HG02973 (cell line): ENCODE data around the gene CEP170B.
"Not testable (repeated sequence)": the region's sequence is repeated elsewhere in the genome, so short reads cannot be mapped to it uniquely, and the experiment has no call there.

ENCODE experiments used
- ATAC-seq: cut with Tn5 transposase; IDR thresholded peaks from one replicate; pipeline ENCODE4 v1.9.1; 2021; ENCODE audit warnings: moderate library complexity; ENCODE audit not compliant: unreplicated experiment

Gene CEP170B

DNA sequence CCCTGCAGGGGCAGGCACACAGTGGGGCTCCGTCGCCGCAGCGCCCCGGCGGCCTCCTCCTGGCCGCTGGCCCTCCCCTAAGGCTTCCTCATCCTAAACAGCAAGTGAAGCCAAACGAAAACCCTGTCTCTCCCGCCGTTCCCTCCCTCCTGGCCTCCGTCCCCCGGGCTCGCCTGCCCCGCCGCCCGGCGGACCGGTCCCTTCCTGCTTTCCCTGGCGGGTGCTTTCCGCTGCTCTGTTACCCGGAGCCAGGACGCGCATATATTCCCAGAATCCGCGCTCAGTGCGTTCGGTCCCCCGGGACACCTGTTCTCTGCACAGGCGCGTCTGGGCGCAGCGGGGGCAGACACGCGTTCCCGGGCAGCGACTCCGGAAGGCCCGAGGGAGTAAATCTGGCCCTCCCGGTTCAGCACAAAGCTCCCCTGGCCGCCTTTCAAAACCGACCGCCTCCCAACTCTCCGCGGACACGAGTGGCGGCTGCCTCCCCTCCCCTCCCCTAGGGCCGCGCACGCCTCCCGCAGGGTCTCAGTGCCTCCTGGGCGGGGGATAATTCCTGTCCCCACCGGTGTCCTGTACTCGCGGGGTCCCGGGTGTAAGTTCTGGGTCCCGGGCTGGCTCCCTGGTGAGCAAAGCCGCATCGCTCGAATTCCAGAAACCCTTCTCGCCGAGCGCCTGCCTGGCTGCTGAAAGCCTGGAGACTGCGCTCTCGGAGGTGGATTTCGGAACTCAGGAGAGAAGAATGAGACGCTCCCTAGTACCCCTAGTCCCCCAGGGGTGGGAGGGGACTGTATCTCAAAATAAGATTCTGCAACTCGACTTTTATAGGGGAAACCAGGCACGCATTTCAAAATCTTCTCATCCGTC lies 21.4 kb upstream of the CEP170B start:
- no peak for ATAC-seq

DNA sequence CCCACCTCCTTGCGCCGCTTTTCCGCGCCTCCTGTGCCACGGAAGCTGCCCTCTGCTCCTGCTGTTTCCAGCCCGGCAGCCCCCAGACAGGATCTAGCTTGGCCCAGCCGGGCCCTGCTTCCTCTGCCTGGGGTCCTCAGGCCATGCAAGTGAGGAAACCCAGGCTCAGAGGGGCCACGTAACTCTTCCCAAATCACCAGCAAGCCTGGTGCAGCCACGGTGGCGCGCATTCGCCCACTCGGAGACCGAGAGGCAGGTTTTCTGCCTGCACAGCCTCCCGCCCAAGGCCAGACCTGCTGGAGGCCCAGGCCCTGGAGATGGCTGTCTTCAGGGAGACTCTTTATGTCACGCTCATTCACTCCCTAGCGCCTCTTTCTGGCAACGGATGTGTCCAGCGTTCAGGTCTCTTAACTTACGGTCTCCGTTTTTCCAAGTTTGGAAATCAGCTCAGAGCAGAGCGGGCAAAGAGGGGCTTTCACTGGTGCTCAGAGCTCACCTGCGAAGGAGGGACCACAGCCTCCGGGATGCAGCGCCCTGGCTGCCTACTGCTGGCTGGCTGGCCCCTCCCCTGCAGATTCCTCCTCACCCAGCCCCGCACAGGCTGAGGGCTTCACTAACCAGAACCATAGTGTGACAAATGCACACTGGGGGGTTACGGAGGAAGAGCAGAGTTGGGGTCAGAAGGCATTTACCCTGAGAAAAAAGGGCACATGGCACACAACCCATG lies 20.6 kb upstream of the CEP170B start:
- no peak for ATAC-seq

DNA sequence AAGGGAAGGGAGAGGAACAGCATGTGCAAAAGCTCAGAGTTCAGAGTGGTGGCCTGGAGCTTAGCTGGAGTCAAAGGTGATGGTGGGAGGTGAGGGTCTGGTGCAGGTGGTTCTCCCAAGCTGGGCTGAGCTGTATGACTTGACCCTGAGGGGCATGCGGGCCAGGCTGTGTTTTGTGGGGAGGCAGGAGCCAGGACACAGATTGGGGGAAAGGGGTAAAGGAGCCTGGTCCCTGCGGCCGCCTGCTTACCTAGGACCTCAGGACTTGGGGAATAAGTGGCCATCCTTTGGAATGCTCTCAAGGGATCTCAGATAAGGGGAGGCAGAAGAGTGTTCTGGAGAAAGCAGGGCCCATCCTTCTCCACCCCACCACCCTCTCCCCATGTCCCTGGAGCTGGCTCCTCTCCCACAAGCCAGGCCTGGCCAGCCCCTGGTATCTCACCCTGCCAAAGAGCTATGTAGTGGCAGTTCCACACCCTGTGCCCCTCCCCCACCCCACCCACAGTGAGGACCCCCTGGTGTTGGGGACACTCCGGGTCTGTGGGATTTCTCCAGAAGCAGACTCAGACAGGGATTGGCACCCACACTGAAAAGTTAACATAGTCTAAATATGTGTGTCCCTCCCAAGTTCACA lies 19.9 kb upstream of the CEP170B start:
- ATAC-seq: no peak

DNA sequence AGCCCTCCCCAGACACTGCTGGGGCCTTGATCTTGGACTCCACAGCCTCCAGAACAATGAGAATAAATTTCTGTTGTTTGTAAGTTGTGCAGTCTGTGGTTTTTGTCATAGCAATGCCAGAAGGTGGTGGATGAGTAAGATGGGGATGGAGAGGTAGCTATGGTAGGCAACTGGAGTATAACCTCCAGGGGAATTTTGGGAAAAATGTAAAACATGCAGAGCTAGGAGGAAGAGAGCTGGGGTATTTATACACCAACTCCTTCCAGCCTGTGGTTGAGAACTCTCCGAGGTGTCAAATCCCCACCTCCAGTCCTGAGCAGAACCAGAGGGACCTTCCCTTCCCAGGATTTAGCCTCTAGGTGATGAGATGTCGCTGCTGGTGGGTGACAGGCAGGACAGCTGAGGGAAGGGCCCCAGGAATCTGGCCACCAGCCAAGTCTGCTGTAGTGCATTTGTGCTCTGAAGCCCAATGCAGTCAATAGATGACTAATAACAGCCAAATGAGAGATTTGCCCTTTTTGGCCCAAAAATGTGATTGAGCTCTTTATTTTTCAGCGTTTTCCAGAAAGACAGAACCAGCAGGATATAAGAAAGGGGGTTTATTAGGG lies 19.1 kb upstream of the CEP170B start:
- no peak for ATAC-seq

DNA sequence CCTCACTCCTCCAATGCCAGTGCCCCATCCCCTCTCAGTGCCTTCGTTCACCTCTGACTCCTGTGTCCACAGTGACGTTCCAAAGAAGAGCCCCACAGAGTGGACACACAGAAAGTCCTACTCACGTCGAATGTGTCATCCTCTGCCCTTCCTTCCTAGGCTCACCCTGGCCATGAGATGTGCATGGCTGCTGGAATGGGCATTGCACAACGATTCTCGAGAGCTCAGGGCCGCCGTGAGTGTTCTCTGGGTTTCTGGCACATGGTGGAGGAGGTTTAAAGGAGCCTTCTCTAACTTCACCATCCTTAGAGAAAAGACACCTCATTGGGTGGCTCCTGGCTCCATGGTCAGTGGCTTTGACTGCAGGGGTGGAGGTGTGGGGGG lies 12.8 kb upstream of the CEP170B start:
- no peak for ATAC-seq

DNA sequence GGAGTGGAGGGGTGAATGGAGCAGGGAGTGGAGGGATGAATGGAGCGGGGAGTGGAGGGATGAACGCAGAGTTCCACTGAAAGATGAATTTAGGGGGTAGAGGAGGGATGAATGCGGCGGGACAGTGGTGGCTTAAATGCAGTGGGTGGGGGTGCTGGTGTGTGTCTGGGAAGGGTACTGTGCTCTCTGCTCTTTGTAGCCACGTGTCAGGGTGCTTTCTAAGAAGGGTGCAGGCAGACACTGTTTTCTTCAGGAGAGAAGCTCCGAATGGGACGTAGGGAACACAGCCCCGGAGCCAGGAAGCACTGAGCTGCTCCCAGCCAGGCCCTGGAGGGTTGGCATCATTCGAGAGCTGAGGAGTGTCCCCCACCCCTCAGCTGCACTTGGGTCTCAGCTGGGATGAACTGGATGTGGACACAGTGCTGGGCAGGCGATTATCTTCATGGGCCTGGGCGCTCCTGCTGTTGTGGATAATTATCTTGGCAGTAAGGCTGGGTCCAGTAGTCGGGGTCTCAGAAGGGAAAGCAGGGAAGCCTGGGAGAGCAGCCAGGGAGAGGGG lies 9.5 kb upstream of the CEP170B start:
- no peak for ATAC-seq

DNA sequence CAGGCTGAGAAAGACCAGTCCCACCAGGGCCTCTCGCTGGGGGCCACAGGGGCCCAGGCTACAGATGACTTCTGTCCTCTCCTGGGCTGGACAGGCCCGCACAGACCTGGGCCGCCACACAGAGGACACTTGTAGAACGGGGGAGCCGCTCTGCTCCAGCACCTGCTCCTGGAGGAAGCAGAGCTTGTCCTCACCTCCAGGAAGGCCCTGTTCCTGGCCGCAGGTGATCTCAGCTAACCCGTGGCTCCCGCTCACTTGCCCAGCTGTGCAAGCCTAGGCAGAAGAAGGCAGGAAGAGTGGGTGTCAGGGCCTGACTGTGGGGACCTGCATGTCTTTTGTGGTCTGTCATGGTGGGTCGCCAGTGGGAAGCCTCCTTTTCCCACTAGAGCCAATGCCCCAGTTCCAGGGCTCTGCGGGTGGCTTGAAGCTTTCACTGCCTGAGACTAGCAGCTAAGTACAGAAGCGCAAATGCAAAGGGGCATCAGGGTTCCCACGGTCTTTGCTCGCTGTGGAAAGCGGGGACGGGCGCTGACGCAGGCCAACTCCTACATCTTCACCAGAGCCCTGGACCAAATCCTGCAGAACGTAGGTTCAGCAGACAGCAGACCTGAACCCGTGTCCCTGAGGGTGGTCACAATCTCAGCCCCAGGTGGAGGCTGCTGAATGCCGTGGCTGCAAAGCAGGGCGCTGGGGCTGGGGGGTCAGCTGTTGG lies 8.8 kb upstream of the CEP170B start:
- ATAC-seq: no peak

DNA sequence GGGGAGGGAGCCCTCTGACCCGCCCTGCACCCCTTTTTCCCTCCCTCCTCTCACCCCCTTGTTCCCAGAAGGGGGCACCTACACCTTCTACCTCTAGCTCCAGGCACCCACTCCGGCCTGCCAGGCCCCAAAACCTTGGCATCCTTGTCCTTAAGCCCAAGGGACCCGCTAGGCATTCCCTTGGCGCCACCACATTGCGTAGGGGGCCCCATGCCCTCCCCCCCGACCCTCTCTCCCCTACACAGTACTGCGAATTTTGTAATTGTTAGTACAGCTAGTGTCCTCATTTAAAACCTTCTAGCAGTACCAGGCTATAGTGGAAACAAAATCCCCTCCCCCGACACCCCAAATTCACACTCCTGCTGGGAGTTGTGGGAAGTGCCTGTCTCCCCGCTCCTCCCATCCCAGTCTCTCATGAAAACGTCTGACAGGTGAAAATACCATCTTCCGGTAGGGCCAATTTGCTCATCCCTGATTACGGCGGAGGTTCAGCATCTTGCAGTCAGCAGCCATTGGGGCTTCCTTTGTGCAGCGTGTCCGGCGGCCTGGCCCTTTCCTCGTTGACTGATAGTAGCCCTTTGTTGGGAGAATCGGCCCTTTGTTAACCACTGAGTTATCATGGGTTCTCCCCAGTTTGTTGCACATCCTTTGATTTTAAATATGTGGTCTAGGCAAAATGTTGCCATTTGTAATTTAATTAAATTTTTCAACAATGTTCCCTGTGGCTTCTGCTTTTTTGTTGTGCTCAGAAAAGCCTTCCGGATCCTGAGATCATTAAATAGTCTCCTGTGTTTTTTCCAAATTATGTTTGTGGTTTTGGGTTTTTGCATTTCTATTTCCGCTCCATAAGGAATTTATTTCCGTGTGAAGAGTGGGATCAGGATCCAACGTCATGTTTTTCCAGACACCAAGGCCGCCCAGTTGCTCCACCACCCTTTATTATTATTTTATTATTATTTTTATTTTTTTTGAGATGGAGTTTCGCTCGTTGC lies 7.9 kb upstream of the CEP170B start:
- no peak for ATAC-seq

DNA sequence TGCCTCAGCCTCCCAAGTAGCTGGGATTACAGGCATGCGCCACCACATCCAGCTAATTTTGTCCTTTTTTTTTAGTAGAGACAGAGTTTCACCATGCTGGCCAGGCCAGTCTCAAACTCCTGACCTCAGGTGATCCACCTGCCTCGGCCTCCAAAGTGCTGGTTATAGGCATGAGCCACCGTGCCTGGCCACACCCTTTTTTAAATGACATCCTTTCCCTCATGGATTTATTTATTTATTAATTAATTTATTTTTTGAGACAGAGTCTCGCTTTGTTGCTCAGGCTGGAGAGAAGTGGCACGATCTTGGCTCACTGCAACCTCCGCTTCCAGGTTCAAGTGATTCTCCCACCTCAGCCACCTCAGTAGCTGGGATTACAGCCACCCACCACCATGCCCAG lies 7.1 kb upstream of the CEP170B start:
- ATAC-seq: not testable (repeated sequence)

DNA sequence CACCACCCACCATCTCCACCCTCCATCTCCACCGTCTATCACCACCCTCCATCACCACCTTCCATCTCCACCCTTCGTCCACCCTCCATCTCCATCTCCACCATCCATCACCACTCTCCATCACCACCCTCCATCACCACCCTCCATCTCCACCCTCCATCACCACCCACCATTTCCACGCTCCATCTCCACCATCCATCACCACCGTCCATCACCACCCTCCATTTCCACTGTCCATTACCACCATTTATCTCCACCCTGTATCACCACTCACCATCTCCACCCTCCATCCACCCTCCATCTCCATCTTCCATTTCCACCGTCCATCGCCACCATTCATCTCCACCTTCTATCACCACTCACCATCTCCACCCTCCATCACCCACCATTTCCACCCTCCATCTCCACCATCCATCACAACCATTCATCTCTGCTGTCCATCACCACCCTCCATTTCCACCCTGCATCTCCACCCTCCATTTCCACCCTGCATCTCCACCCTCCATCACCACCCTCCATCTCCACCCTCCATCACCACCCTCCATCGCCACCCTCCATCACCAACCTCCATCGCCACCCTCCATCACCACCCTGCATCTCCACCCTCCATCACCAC lies 6.1 kb upstream of the CEP170B start:
- no peak for ATAC-seq

DNA sequence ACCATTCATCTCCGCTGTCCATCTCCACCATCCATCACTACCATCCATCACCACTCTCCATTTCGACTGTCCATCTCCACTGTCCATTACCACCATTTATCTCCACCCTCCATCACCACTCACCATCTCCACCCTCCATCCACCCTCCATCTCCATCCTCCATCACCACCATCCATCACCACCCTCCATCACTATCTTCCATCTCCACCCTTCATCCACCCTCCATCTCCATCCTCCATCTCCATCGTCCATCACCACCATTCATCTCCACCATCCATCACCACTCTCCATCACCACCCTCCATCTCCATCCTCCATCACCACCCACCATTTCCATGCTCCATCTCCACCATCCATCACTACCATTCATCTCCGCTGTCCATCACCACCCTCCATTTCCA lies 5.2 kb upstream of the CEP170B start:
- ATAC-seq: no peak

DNA sequence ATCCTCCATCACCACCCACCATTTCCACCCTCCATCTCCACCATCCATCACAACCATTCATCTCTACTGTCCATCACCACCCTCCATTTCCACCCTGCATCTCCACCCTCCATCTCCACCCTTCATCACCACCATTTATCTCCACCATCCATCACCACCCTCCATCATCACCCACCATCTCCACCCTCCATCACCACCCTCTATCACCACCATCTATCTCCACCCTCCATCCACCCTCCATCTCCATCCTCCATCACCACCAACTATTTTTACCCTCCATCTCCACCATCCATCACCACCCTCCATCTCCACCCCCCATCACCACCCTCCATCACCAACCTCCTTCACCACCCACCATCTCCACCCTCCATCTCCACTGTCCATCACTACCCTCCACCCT lies 4.7 kb upstream of the CEP170B start:
- ATAC-seq: no peak

DNA sequence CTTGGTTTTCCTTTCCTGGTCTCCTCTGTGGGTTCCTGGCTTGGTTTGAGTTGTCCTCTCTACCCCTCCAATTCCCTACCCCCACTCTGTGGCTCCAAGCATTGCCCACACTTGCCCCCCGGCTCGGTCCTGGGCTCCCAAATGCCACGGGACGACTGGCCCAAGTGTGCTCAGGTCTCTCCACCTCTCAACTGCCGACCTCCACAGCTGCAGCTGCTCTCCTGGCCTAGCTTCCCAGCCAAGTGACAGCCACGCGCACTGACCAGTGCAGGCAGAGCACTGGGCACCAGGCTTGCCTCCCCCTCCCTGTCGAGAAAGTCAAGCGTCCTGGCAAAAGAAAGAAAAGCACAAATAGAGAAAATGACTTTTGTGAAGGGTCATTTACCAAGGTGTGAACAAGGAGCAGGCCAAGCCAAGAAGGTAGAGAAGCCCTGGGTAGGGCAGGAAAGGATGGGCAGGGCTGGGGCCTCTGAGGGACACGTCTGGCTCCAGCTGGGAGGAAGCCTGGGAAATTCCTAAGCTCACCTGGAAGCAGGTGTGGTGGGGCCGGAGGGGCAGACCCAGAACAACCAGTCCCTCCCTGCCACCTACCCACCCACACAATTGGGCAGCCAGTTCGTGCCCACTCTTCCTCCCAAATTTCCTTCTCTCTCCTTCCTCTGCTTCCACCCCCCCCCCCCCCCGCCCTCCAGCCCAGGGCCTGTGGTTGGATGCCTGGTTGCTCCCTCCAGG lies 1.8 kb upstream of the CEP170B start:
- no peak for ATAC-seq

DNA sequence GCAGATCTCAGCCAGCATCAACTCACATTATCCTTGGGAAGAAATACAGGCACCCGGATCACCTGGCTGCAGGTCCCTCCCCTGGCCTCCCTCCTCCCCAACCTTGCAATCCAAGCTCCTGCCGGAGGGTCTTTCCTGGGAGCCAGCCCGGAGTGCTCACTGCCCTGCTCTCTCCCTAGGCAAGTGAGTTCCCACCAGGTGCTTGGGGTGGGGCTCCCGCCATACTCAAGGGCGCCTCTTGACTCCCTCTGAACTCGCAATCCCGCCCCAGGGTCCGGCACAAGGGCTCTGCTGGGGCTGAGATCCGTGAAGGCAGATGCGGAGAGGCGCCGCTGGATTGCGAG lies 1.2 kb upstream of the CEP170B start:
- ATAC-seq: no peak

DNA sequence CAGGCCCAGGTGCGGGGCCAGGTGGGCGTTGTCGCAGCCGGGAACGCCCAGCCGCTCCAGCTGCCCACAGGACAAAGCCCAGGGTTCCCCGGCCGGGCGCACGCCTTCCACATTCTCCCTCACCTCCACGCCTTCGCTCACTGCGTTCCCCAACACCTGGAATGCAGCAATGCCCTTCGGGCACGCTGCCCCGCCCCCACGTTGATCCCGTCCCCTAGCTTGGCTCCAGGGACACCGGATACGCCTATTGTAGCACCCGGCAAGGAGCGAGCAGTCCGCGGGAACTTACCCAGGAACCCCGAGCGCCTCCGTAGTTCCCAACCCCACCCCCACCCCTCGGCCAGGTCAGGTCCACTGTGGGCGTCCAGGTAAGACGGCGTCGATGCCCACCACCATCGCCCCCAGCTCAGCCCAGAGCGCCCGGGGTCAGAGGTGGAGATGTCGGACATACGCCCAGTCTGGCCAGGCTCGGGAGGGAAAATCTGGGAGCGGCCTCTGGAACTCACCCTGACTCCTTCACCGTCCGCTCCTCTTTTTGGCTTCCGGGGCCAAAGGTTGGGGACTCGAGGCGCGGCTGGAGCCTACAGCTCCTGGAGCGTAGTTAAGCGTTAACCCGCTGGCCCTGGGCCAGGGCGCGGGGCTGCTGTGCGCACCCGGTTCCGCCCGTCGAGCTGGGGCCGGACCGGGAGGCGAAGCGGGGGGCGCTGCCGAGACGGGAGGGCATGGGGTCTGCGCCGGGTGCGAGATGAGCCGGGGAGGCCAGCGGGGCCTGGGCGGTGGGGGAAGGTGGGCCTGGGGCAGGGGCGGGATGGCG lies 594 bp upstream of the CEP170B start:
- ATAC-seq: no peak

DNA sequence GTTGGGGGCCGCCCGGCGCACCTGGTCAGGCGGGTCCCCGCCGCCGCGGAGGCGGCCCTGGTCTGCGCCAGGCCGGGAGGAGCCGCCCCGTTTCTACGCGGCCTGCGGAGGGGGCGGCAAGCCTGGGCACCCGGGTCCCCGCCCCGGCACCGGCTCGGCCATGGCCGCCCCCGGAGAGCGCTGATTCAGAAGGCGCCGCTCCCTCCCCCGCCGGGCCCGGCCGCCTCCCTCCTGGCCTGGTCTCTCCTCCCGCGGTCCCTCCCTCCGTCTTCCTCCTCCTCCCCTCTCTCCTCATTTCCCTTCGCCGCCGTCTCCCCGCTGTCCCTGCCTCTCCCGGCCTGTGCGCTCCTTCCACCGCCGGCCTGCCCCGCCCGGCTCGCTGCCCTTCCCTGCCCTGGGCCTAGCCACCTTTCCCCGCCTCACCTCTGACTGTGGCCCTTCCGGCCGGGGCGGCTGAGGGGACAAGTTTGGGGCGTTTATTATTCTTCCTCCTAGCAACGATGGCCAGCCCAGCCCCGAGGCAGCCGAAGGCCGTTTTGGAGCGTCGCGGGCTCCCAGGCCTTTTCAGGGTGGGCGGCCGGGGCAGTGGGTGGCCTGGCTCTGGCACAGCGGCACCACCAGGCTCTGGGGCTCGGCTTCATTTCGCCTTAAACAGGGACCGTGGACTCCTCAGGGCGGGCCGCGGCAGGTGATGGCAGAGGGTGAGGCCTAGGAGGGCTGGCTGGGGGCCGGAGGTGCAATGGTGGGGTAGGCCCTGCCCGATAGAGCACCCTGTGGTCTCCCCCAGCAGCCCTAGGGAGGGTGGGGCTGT lies 768 bp downstream of the CEP170B start:
- no peak for ATAC-seq
